ENCODE measurements around the gene CLCN5. TPM values are rescaled to one million over a fixed set of nuclear protein-coding genes. Genes with fewer than 3 reads are reported as not detected.

The CLCN5 gene
- total RNA-seq, 4 donors from 2014 or later: 3.2 to 5.9 (median 3.8) TPM

DNA sequence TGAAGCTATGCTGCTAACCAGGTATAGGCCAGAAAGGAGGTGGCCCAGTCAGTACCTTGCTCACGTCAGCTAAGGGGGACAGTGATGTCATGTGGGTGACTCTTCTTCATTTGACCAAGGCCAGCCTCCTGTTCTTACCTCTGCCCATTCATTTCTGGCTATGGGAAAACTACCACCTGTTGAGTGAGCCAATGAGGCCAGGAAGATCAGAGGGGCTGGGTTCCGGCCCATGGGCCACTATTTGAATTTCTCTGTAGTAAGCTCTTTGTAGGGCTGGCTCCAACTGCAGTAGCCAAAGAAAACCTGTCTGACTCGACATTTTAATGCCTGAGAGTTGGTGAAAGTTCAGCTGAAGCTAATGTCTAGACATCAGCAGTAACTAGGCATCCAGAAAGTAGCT lies 175.8 kb downstream of the CLCN5 start:
- H3K27ac ChIP-seq: no peak overlapping the region
- no peak for ATAC-seq
- no peaks in the 10 kb centered on the region for H3K36me3 ChIP-seq
- H3K9me3 ChIP-seq: no peaks in the 10 kb centered on the region
- no peaks in the 10 kb centered on the region for H3K4me1 ChIP-seq
- 63% methylated on average over 1 of the region's 3 CpGs; no CpG with 5 or more reads in 1 of the 2 donors for WGBS, 2 donors (ENCODE audit: low coverage in 1 of 2)
- H3K27me3 ChIP-seq: no peaks in the 10 kb centered on the region
- no peak overlapping the region for H3K4me3 ChIP-seq
- TF ChIP-seq POLR2A (IDR thresholded peaks at IDR 0.05): no peak
- TF ChIP-seq EP300 (IDR thresholded peaks at IDR 0.05): no peak
- no peak for TF ChIP-seq POLR2AphosphoS5 (IDR thresholded peaks at IDR 0.05)
- TF ChIP-seq, protein P1, sequence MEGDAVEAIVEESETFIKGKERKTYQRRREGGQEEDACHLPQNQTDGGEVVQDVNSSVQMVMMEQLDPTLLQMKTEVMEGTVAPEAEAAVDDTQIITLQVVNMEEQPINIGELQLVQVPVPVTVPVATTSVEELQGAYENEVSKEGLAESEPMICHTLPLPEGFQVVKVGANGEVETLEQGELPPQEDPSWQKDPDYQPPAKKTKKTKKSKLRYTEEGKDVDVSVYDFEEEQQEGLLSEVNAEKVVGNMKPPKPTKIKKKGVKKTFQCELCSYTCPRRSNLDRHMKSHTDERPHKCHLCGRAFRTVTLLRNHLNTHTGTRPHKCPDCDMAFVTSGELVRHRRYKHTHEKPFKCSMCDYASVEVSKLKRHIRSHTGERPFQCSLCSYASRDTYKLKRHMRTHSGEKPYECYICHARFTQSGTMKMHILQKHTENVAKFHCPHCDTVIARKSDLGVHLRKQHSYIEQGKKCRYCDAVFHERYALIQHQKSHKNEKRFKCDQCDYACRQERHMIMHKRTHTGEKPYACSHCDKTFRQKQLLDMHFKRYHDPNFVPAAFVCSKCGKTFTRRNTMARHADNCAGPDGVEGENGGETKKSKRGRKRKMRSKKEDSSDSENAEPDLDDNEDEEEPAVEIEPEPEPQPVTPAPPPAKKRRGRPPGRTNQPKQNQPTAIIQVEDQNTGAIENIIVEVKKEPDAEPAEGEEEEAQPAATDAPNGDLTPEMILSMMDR (IDR thresholded peaks at IDR 0.05): no peak

DNA sequence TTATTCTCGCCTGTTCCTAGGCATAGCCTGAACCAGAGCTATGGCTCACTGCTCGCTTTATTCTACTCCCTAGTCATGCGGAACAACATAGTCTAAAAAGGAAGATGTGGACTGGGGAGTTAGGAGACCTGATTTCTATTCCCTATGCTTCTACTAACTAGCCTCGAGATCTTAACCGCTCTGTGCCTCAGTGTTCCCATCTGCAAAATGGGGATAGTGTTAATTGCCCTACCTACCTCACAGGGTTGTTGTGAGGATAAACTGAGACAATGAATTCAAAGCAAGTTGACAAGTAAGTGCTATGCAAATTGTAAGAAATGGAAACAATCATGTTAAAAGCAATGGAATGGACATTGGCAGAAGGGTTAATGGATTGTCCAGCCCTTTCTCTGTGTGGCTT lies 176.4 kb downstream of the CLCN5 start:
- 85 to 100% methylated on average over 2 to 3 of the region's 5 CpGs for WGBS, 2 donors (ENCODE audit: low coverage in 1 of 2)

DNA sequence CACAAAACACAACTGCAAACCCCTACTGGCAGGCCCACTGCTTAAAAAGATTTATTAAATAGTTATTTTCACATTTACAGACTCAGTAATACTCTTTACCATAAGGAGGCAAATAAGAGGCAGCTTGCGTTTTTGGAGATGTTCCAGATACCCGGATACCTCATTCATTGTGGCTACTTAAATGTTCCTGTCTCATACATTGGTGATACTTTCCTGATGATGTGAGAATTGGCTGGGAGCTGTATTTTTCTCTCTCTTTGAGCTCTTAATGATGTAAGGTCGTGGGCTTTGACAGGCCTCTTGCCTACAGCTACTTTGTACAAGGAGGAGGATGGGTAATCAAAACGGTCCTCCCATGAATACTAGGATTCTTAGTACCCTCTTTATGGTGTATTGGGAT lies 176.9 kb downstream of the CLCN5 start:
- no peaks in the 10 kb centered on the region for H3K4me1 ChIP-seq
- no peak overlapping the region for H3K27ac ChIP-seq
- WGBS, 2 donors (ENCODE audit: low coverage in 1 of 2): 47 to 74% methylated on average over 2 of the region's 4 CpGs
- no peaks in the 10 kb centered on the region for H3K36me3 ChIP-seq
- H3K4me3 ChIP-seq: no peak overlapping the region
- ATAC-seq: no peak
- no peaks in the 10 kb centered on the region for H3K9me3 ChIP-seq
- TF ChIP-seq EP300 (IDR thresholded peaks at IDR 0.05) (no peak), POLR2AphosphoS5 (IDR thresholded peaks at IDR 0.05) (no peak), POLR2A (IDR thresholded peaks at IDR 0.05) (no peak)
- TF ChIP-seq, protein P1 (IDR thresholded peaks at IDR 0.05): no peak
- no peaks in the 10 kb centered on the region for H3K27me3 ChIP-seq

More for the DNA sequence above, 176.4 kb downstream of the CLCN5 start:
- TF ChIP-seq POLR2AphosphoS5 (IDR thresholded peaks at IDR 0.05) (no peak), POLR2A (IDR thresholded peaks at IDR 0.05) (no peak), EP300 (IDR thresholded peaks at IDR 0.05) (no peak)
- TF ChIP-seq, protein P1 (IDR thresholded peaks at IDR 0.05): no peak
- ATAC-seq: no peak
- Histone ChIP-seq H3K4me1 (no peaks in the 10 kb centered on the region), H3K9me3 (no peaks in the 10 kb centered on the region), H3K4me3 (no peak overlapping the region), H3K27ac (no peak overlapping the region), H3K27me3 (no peaks in the 10 kb centered on the region), H3K36me3 (no peaks in the 10 kb centered on the region)

DNA sequence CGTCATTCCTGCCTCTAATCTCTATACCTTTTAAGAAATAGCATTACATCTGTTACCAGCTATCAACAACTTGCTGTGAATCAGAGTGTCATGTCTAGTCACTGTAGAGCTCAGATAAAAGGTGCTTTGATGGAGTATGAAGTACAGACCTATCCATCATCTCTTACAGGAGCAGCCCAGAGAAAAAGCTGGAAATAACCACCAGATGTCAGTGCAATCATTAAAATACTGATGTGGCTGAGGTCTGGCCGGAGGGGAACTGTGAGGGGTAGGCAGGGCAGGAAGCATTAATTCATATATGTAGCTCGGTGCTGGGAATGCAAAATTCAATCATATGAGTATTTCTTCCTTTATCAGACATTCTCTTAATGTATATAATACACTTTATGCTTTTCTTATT lies 177.8 kb downstream of the CLCN5 start:
- Histone ChIP-seq H3K4me1 (no peaks in the 10 kb centered on the region), H3K9me3 (no peaks in the 10 kb centered on the region), H3K4me3 (no peak overlapping the region), H3K36me3 (no peaks in the 10 kb centered on the region), H3K27ac (no peak overlapping the region), H3K27me3 (no peaks in the 10 kb centered on the region)
- no peak for ATAC-seq
- WGBS, 2 donors (ENCODE audit: low coverage in 1 of 2): 20 to 40% methylated on average over 1 to 3 of the region's 3 CpGs
- TF ChIP-seq POLR2A (IDR thresholded peaks at IDR 0.05) (no peak), EP300 (IDR thresholded peaks at IDR 0.05) (no peak), POLR2AphosphoS5 (IDR thresholded peaks at IDR 0.05) (no peak)
- TF ChIP-seq, protein P1 (IDR thresholded peaks at IDR 0.05): peak in 1 of 4 experiments; percentile 20

DNA sequence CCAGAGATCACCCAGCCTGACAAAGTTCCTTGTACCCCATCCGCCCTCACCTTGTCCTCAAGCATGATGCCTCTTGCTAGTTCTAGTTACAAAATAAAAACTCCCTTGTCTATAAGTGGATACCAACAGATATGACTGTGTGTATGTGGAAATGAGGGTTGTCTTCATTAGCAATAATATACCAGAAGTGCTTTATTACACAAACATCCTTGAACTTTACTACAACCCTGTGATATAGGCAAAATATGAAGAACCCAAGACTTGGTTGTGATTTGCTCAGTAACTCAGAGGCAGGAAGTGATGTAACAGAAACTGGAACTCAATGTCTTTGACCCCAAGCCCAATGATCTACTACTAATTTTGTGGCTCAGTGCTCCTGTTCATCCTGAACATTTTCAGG lies 180.8 kb downstream of the CLCN5 start:
- Histone ChIP-seq H3K27me3 (no peaks in the 10 kb centered on the region), H3K4me1 (no peaks in the 10 kb centered on the region), H3K27ac (no peak overlapping the region), H3K36me3 (no peaks in the 10 kb centered on the region), H3K9me3 (no peaks in the 10 kb centered on the region), H3K4me3 (no peak overlapping the region)
- ATAC-seq: no peak
- TF ChIP-seq EP300 (IDR thresholded peaks at IDR 0.05) (no peak), POLR2A (IDR thresholded peaks at IDR 0.05) (no peak), POLR2AphosphoS5 (IDR thresholded peaks at IDR 0.05) (no peak)
- TF ChIP-seq, protein P1 (IDR thresholded peaks at IDR 0.05): no peak
- WGBS, 2 donors (ENCODE audit: low coverage in 1 of 2): 67% methylated on average over 1 of the region's 1 CpG; no CpG with 5 or more reads in 1 of the 2 donors

Data from gastroesophageal sphincter (tissue), 4 donors.